Gastrocnemius medialis (tissue), 4 donors: ENCODE data around the gene DPYSL5. TPM values are rescaled to one million over a fixed set of nuclear protein-coding genes. Genes with fewer than 3 reads are reported as not detected.

Experiments used
- ATAC-seq, 2 donors: fragments of 150-250 bp; one replicate each; pipeline ENCODE4 v1.9.1; 2016
- DNase-seq, 2 donors: peaks; one replicate each; pipeline ENCODE4 v3.0.0-alpha.2; 2019
- H3K27ac ChIP-seq, 4 donors: fragments of 200-600 bp; sonication (generic); 1 replicate in 1 of 4; 2 replicates in 3 of 4; pipeline ENCODE4 v1.5.1; 2016 to 2018; ENCODE audit warnings: mild to moderate bottlenecking in 2 of 4, moderate library complexity in 1 of 4
- H3K27me3 ChIP-seq, 3 donors: fragments of 200-600 bp; sonication (generic) in 2 of 3; 1 replicate in 1 of 3; 2 replicates in 2 of 3; pipeline versions ENCODE4 v1.5.1 to v1.6.0; 2016 to 2019; ENCODE audit warnings: mild to moderate bottlenecking in 1 of 3, moderate library complexity in 1 of 3
- H3K36me3 ChIP-seq, 2 donors: fragments of 200-600 bp; sonication (generic) in 1 of 2; one replicate each; pipeline ENCODE4 v1.5.1; 2017 to 2018
- H3K4me1 ChIP-seq, 2 donors: fragments of 200-600 bp; sonication (generic) in 1 of 2; one replicate each; pipeline ENCODE4 v1.5.1; 2016 to 2017; ENCODE audit warnings: mild to moderate bottlenecking in 2 of 2
- H3K4me3 ChIP-seq, 4 donors: fragments of 200-600 bp; sonication (generic) in 3 of 4; 1 replicate in 1 of 4; 2 replicates in 3 of 4; pipeline ENCODE4 v1.5.1; 2016 to 2019; ENCODE audit warnings: mild to moderate bottlenecking in 2 of 4
- H3K9me3 ChIP-seq, 3 donors: fragments of 200-600 bp; sonication (generic) in 2 of 3; 1 replicate in 1 of 3; 2 replicates in 2 of 3; pipeline ENCODE4 v1.5.1; 2016 to 2019
- CTCF ChIP-seq, 5 experiments: fragments of 450-650 bp in 3 of 5; fragments of 200-600 bp in 2 of 5; sonication (generic) in 2 of 5; IDR thresholded peaks in 4 of 5; conservative IDR thresholded peaks in 1 of 5; 1 replicate in 4 of 5; 2 replicates in 1 of 5; pipeline ENCODE4 v1.5.1; 2016 to 2019; ENCODE audit warnings: antibody characterized with exemption in 5 of 5, mild to moderate bottlenecking in 3 of 5, moderate library complexity in 3 of 5
- POLR2A ChIP-seq, 2 donors: fragments of 450-650 bp; IDR thresholded peaks; one replicate each; pipeline ENCODE4 v1.6.1; 2017; ENCODE audit warnings: antibody characterized with exemption in 2 of 2, mild to moderate bottlenecking in 2 of 2, moderate library complexity in 2 of 2
- in situ Hi-C, 4 donors: fragments of 200-750 bp; cut with MboI; loops; one replicate each; pipeline versions ENCODE4 v1.15.0 to v1.8.0; 2017; ENCODE audit warnings: low sequenced_read_pairs in 4 of 4
- intact Hi-C: fragments of 100-400 bp; cut with DNase I; formaldehyde crosslinking; loops from one replicate; pipeline ENCODE4 v1.15.1; 2023; ENCODE audit warnings: low total_unique reads
- total RNA-seq, 4 donors: library from RNA; depleted of rRNA; stranded (reverse); fragments of >200 nt; gene quantifications; one replicate each; pipeline versions ENCODE4 v1.1.0 to v1.2.3, GENCODE V29; 2016

Gene DPYSL5
- total RNA-seq, 4 donors from 2014 or later: not detected

GRCh38 chr2:26950246-26950645 lies 102.3 kb downstream of the DPYSL5 start:
- Histone ChIP-seq H3K36me3 (no peaks in the 10 kb centered on the region), H3K27ac (no peak overlapping the region), H3K4me3 (no peak overlapping the region), H3K4me1 (peaks cover 6 to 8% of the 10 kb centered on the region in 2 donors), H3K27me3 (peaks cover 0 to 3% (median 0%) of the 10 kb centered on the region in 3 donors), H3K9me3 (no peaks in the 10 kb centered on the region)
- ATAC-seq: no peak
- TF ChIP-seq CTCF (IDR thresholded peaks at IDR 0.05 in 4 of 5, conservative IDR thresholded peaks at IDR 0.05 in 1 of 5) (no peak), POLR2A (IDR thresholded peaks at IDR 0.05) (no peak)
- in situ Hi-C loops: loop anchor here in 3 of 4 donors (25.0 kb wide), 3 partner anchors 237 to 337 kb away; partner anchors contain the start of genes DNAJC5G (in 2 of the 3), TRIM54 (in 2 of the 3), ATRAID (in 1 of the 3) and CAD (in 1 of the 3)
- no peak for DNase-seq
- intact Hi-C loops: no loop called here

- no peaks in the 10 kb centered on the region for H3K36me3 ChIP-seq
- H3K27ac ChIP-seq: no peak overlapping the region
- no peak for DNase-seq
- H3K27me3 ChIP-seq: peaks cover 0 to 3% (median 0%) of the 10 kb centered on the region in 3 donors
- in situ Hi-C loops (loop anchor here in 3 of 4 donors (25.0 kb wide), 3 partner anchors 236 to 336 kb away; partner anchors contain the start of genes DNAJC5G (in 2 of the 3), TRIM54 (in 2 of the 3), ATRAID (in 1 of the 3) and CAD (in 1 of the 3)), intact Hi-C loops (no loop called here)
- no peak for TF ChIP-seq POLR2A (IDR thresholded peaks at IDR 0.05)
- TF ChIP-seq CTCF (IDR thresholded peaks at IDR 0.05 in 4 of 5, conservative IDR thresholded peaks at IDR 0.05 in 1 of 5): no peak
- H3K4me3 ChIP-seq: no peak overlapping the region
- no peaks in the 10 kb centered on the region for H3K9me3 ChIP-seq
- H3K4me1 ChIP-seq: peaks cover 6 to 8% of the 10 kb centered on the region in 2 donors
- ATAC-seq: no peak
These were observed 103.3 kb downstream of the DPYSL5 start for GRCh38 chr2:26951236-26951635.

- intact Hi-C loops (no loop called here), in situ Hi-C loops (loop anchor here in 3 of 4 donors (25.0 kb wide), 3 partner anchors 235 to 335 kb away; partner anchors contain the start of genes DNAJC5G (in 2 of the 3), TRIM54 (in 2 of the 3), ATRAID (in 1 of the 3) and CAD (in 1 of the 3))
- peaks cover 0 to 3% (median 0%) of the 10 kb centered on the region in 3 donors for H3K27me3 ChIP-seq
- no peak overlapping the region for H3K27ac ChIP-seq
- H3K36me3 ChIP-seq: no peaks in the 10 kb centered on the region
- H3K4me3 ChIP-seq: no peak overlapping the region
- H3K9me3 ChIP-seq: no peaks in the 10 kb centered on the region
- ATAC-seq (no peak), DNase-seq (no peak)
- no peak for TF ChIP-seq CTCF (IDR thresholded peaks at IDR 0.05 in 4 of 5, conservative IDR thresholded peaks at IDR 0.05 in 1 of 5)
- no peak for TF ChIP-seq POLR2A (IDR thresholded peaks at IDR 0.05)
- peaks cover 0 to under 1% of the 10 kb centered on the region in 2 donors for H3K4me1 ChIP-seq
These were observed 104.4 kb downstream of the DPYSL5 start for GRCh38 chr2:26952374-26952773.

GRCh38 chr2:26954135-26954534 lies 106.2 kb downstream of the DPYSL5 start:
- Histone ChIP-seq H3K9me3 (no peaks in the 10 kb centered on the region), H3K36me3 (no peaks in the 10 kb centered on the region), H3K27ac (no peak overlapping the region), H3K4me3 (no peak overlapping the region), H3K4me1 (no peaks in the 10 kb centered on the region), H3K27me3 (peaks cover 0 to 3% (median 0%) of the 10 kb centered on the region in 3 donors)
- no peak for ATAC-seq
- DNase-seq: no peak
- intact Hi-C loops (no loop called here), in situ Hi-C loops (loop anchor here in 3 of 4 donors (25.0 kb wide), 3 partner anchors 233 to 333 kb away; partner anchors contain the start of genes DNAJC5G (in 2 of the 3), TRIM54 (in 2 of the 3), ATRAID (in 1 of the 3) and CAD (in 1 of the 3))
- no peak for TF ChIP-seq POLR2A (IDR thresholded peaks at IDR 0.05)
- no peak for TF ChIP-seq CTCF (IDR thresholded peaks at IDR 0.05 in 4 of 5, conservative IDR thresholded peaks at IDR 0.05 in 1 of 5)
